Mesothelial cell of epicardium (in vitro differentiated cells): ENCODE results near the gene HMGCLL1. TPM values are rescaled to one million over a fixed set of nuclear protein-coding genes. Genes with fewer than 3 reads are reported as not detected.

Experiments
- DNase-seq, 2 experiments: peaks; one replicate each; pipeline ENCODE4 v3.0.0; 2021; ENCODE audit warnings: low spot score in 2 of 2; ENCODE audit not compliant: unreplicated experiment in 2 of 2
- H3K27ac Mint-ChIP-seq: 2 replicates; pipeline ENCODE4 v1.8.0; 2021; ENCODE audit warnings: mixed read lengths
- H3K27me3 Mint-ChIP-seq: 2 replicates; pipeline ENCODE4 v1.8.0; 2021; ENCODE audit warnings: low read depth, mixed read lengths
- H3K36me3 Mint-ChIP-seq: 2 replicates; pipeline ENCODE4 v1.8.0; 2021; ENCODE audit warnings: mixed read lengths
- H3K4me1 Mint-ChIP-seq: 2 replicates; pipeline ENCODE4 v1.8.0; 2021; ENCODE audit warnings: mixed read lengths
- H3K4me3 Mint-ChIP-seq: 2 replicates; pipeline ENCODE4 v1.8.0; 2021; ENCODE audit warnings: mild to moderate bottlenecking, moderate library complexity, mixed read lengths
- H3K9me3 Mint-ChIP-seq: 2 replicates; pipeline ENCODE4 v1.8.0; 2021; ENCODE audit warnings: mixed read lengths
- CTCF ChIP-seq: fragments of 200-600 bp; sonication (generic); IDR thresholded peaks from one replicate; pipeline ENCODE4 v1.5.0; 2021; ENCODE audit warnings: antibody characterized with exemption; ENCODE audit not compliant: unreplicated experiment
- total RNA-seq: library from RNA; stranded (reverse); gene quantifications from 3 replicates; pipeline ENCODE4 v1.2.1, GENCODE V29; 2021

The HMGCLL1 gene
- total RNA-seq, 1 donor from 2014 or later = 2.4 TPM

GRCh38 chr6:55447891-55448290 is 131.1 kb downstream of the HMGCLL1 start:
- H3K36me3 Mint-ChIP-seq = no peaks in the 10 kb centered on the region
- no peaks in the 10 kb centered on the region for H3K9me3 Mint-ChIP-seq
- no peaks in the 10 kb centered on the region for H3K27me3 Mint-ChIP-seq
- H3K4me3 Mint-ChIP-seq = no peak overlapping the region
- no peak for DNase-seq
- TF ChIP-seq CTCF = no peak
- H3K4me1 Mint-ChIP-seq = peaks cover 15% of the 10 kb centered on the region
- H3K27ac Mint-ChIP-seq = no peak overlapping the region

GRCh38 chr6:55445648-55446204 is 133.3 kb downstream of the HMGCLL1 start:
- peaks cover 15% of the 10 kb centered on the region for H3K4me1 Mint-ChIP-seq
- H3K36me3 Mint-ChIP-seq = no peaks in the 10 kb centered on the region
- no peaks in the 10 kb centered on the region for H3K9me3 Mint-ChIP-seq
- peak; percentile 85 for TF ChIP-seq CTCF
- DNase-seq = no peak
- no peak overlapping the region for H3K27ac Mint-ChIP-seq
- H3K27me3 Mint-ChIP-seq = peaks cover 4% of the 10 kb centered on the region
- H3K4me3 Mint-ChIP-seq = no peak overlapping the region

- no peak for TF ChIP-seq CTCF
- no peaks in the 10 kb centered on the region for H3K9me3 Mint-ChIP-seq
- H3K4me3 Mint-ChIP-seq = no peak overlapping the region
- H3K36me3 Mint-ChIP-seq = no peaks in the 10 kb centered on the region
- no peak for DNase-seq
- H3K27ac Mint-ChIP-seq = no peak overlapping the region
- H3K4me1 Mint-ChIP-seq = peaks cover 9% of the 10 kb centered on the region
- peaks cover 4% of the 10 kb centered on the region for H3K27me3 Mint-ChIP-seq
These were observed 135.5 kb downstream of the HMGCLL1 start for GRCh38 chr6:55443238-55444134.

GRCh38 chr6:55438203-55438602 is 140.8 kb downstream of the HMGCLL1 start:
- H3K4me1 Mint-ChIP-seq = peaks cover 11% of the 10 kb centered on the region
- no peak for TF ChIP-seq CTCF

GRCh38 chr6:55437141-55437540 is 141.9 kb downstream of the HMGCLL1 start:
- H3K4me3 Mint-ChIP-seq = no peak overlapping the region
- H3K36me3 Mint-ChIP-seq = no peaks in the 10 kb centered on the region
- no peak for DNase-seq
- TF ChIP-seq CTCF = no peak
- no peak overlapping the region for H3K27ac Mint-ChIP-seq
- peaks cover 4% of the 10 kb centered on the region for H3K27me3 Mint-ChIP-seq
- H3K9me3 Mint-ChIP-seq = no peaks in the 10 kb centered on the region
- H3K4me1 Mint-ChIP-seq = peaks cover 9% of the 10 kb centered on the region

More at GRCh38 chr6:55438203-55438602, 140.8 kb downstream of the HMGCLL1 start:
- DNase-seq = no peak
- Mint-ChIP-seq H3K4me3 (no peak overlapping the region), H3K27ac (no peak overlapping the region), H3K9me3 (no peaks in the 10 kb centered on the region), H3K27me3 (peaks cover 4% of the 10 kb centered on the region), H3K36me3 (no peaks in the 10 kb centered on the region)
